Heart left ventricle (tissue), 16 donors: ENCODE measurements around the gene CHRNB4. TPM values are rescaled to one million over a fixed set of nuclear protein-coding genes. Genes with fewer than 3 reads are reported as not detected.
"Not testable (repeated sequence)": the region's sequence is repeated elsewhere in the genome, so short reads cannot be mapped to it uniquely, and the experiment has no call there.

ENCODE experiments used
- ATAC-seq, 4 donors: fragments of 200-7000 bp; cut with Tn5 transposase; one replicate each; pipeline ENCODE4 v1.9.1; 2020 to 2022; ENCODE audit warnings: moderate library complexity in 4 of 4, mild to moderate bottlenecking in 3 of 4, moderate number of reproducible peaks in 1 of 4
- DNase-seq, 5 donors: peaks; one replicate each; pipeline ENCODE4 v3.0.0-alpha.2; 2020
- H3K27ac ChIP-seq, 12 donors: fragments of 200-600 bp; sonication (generic) in 4 of 12; one replicate each; pipeline versions ENCODE4 v1.5.0 to v1.8.0; 2016 to 2022; ENCODE audit warnings: mild to moderate bottlenecking in 2 of 12
- H3K27me3 ChIP-seq, 9 donors: fragments of 200-600 bp; sonication (generic) in 2 of 9; one replicate each; pipeline versions ENCODE4 v1.5.1 to v1.8.0; 2016 to 2022; ENCODE audit warnings: mild to moderate bottlenecking in 3 of 9
- H3K36me3 ChIP-seq, 9 donors: fragments of 200-600 bp; sonication (generic) in 2 of 9; one replicate each; pipeline versions ENCODE4 v1.5.0 to v1.8.0; 2018 to 2022; ENCODE audit warnings: mild to moderate bottlenecking in 2 of 9
- H3K4me1 ChIP-seq, 12 donors: fragments of 200-600 bp; sonication (generic) in 4 of 12; one replicate each; pipeline versions ENCODE4 v1.5.0 to v1.8.0; 2016 to 2022; ENCODE audit warnings: mild to moderate bottlenecking in 3 of 12
- H3K4me3 ChIP-seq, 12 donors: fragments of 200-600 bp; sonication (generic) in 4 of 12; one replicate each; pipeline versions ENCODE4 v1.5.0 to v1.8.0; 2017 to 2022; ENCODE audit warnings: mild to moderate bottlenecking in 9 of 12, moderate library complexity in 4 of 12
- H3K9me3 ChIP-seq, 12 donors: fragments of 200-600 bp; sonication (generic) in 4 of 12; one replicate each; pipeline versions ENCODE4 v1.5.0 to v1.8.0; 2016 to 2022; ENCODE audit warnings: mild to moderate bottlenecking in 1 of 12
- CTCF ChIP-seq, 12 donors: fragments of 200-600 bp; sonication (generic) in 4 of 12; IDR thresholded peaks; one replicate each; pipeline versions ENCODE4 v1.5.0 to v1.8.0; 2018 to 2022; ENCODE audit warnings: antibody characterized with exemption in 12 of 12, mild to moderate bottlenecking in 5 of 12
- POLR2A ChIP-seq, 2 donors: fragments of 450-650 bp; IDR thresholded peaks; one replicate each; pipeline ENCODE4 v1.6.1; 2017; ENCODE audit warnings: antibody characterized with exemption in 2 of 2, mild to moderate bottlenecking in 2 of 2, moderate library complexity in 2 of 2
- WGBS, 4 donors: extraction: QIAGEN DNeasy Blood & Tissue Kit in 2 of 4; methylation state at CpG; one replicate each; pipeline versions ENCODE4 v1.1.5 to v1.1.7; 2013 to 2018; 5-methylcytosine and 5-hydroxymethylcytosine counted together
- intact Hi-C, 10 donors: fragments of 100-400 bp; cut with DNase I; formaldehyde crosslinking; loops; one replicate each; pipeline versions ENCODE4 v1.11.1 to v1.14.2; 2022
- polyA plus RNA-seq, 2 donors: library from polyadenylated mRNA; stranded (reverse); fragments of 200-250 nt; gene quantifications; one replicate each; pipeline ENCODE4 v1.2.3, GENCODE V29; 2013
- total RNA-seq, 9 donors: library from RNA; depleted of rRNA in 2 of 9; stranded (reverse); fragments of >200 nt in 2 of 9; fragmentation: NEBNext Ultra II Directional in 3 of 9; extraction: Animal tissue kit (Norgen Biotek cat#: 25700) in 3 of 9; gene quantifications; one replicate each; pipeline versions ENCODE4 v1.1.0 to v1.2.4, GENCODE V29; 2016 to 2023
- donor health status: ischemic (EF 13 %, LVEDD 7.1; RV severe dilation, severe dysfunction).
- donor health status: healthy with polysubstance abuse.
- donor health status: DM: no; HTN: yes; CAD: no.
- donor health status: DM: no; HTN: no; CAD: no.
- donor health status: ischemic (EF 25% LVEDD 6.9; RV normal size, moderate dysfunction).
- donor health status: ischemic (EF 25% LVEDD 5.7; RV mildly dilated, moderate dysfunction).
- donor health status: healthy.
- donor health status: DM: yes; HTN: yes; CAD: no.
- donor health status: ischemic (EF 35%, LVEDD 5.7; RV mildly dilated, moderate dysfunction).
- donor health status: nonischemic (EF 11% LVEDD 7.7; RV severe dilation, severe dysfunction).
- donor health status: DM: yes; HTN: yes; CAD: no.
- donor health status: PGD.
- donor health status: ischemic (EF 29% LVEDD 5.4; RV normal size, mild dysfunction).
- donor health status: nonischemic (EF 23%, LVEDD 6.1; RV moderate dilation, normal function).

The CHRNB4 gene
- total and polyA plus RNA-seq, 11 donors: 0.21 TPM; not detected in 10

GRCh38 chr15:78684657-78685056 lies 43.6 kb upstream of the CHRNB4 start:
- ATAC-seq: no peak
- Histone ChIP-seq H3K27me3 (peaks cover 0 to 4% (median 0%) of the 10 kb centered on the region in 9 donors), H3K4me1 (peaks cover 0 to 16% (median 2%) of the 10 kb centered on the region in 12 donors), H3K36me3 (no peaks in the 10 kb centered on the region), H3K27ac (no peak overlapping the region), H3K9me3 (peaks cover 0 to 3% (median 0%) of the 10 kb centered on the region in 12 donors), H3K4me3 (no peak overlapping the region)
- 92 to 100% (median 94%) methylated on average over 2 of the region's 2 CpGs for WGBS, 4 donors
- peak in 1 of 5 donors; percentile 6 for DNase-seq
- intact Hi-C loops: no loop called here
- TF ChIP-seq POLR2A (IDR thresholded peaks at IDR 0.05): no peak
- TF ChIP-seq CTCF (IDR thresholded peaks at IDR 0.05): no peak

GRCh38 chr15:78683599-78683998 lies 42.6 kb upstream of the CHRNB4 start:
- H3K27ac ChIP-seq, intact Hi-C loops, ATAC-seq, H3K36me3 ChIP-seq, H3K4me3 ChIP-seq, H3K27me3 ChIP-seq, H3K9me3 ChIP-seq: not testable (repeated sequence)
- DNase-seq: peak in 1 of 5 donors; percentile 6
- WGBS, 4 donors: 93 to 97% (median 95%) methylated on average over 8 of the region's 8 CpGs
- H3K4me1 ChIP-seq: peaks cover 0 to 16% (median 2%) of the 10 kb centered on the region in 12 donors

GRCh38 chr15:78682693-78683410 lies 41.8 kb upstream of the CHRNB4 start:
- H3K27ac ChIP-seq: no peak overlapping the region
- ATAC-seq (no peak), DNase-seq (no peak)
- peaks cover 0 to 3% (median 0%) of the 10 kb centered on the region in 12 donors for H3K9me3 ChIP-seq
- peaks cover 0 to 16% (median 2%) of the 10 kb centered on the region in 12 donors for H3K4me1 ChIP-seq
- intact Hi-C loops: no loop called here
- TF ChIP-seq POLR2A (IDR thresholded peaks at IDR 0.05) (no peak), CTCF (IDR thresholded peaks at IDR 0.05) (no peak)
- H3K27me3 ChIP-seq: no peaks in the 10 kb centered on the region
- no peak overlapping the region for H3K4me3 ChIP-seq
- whole genome bisulfite sequencing, 4 donors: 93 to 96% (median 94%) methylated on average over 7 to 12 of the region's 12 CpGs
- no peaks in the 10 kb centered on the region for H3K36me3 ChIP-seq

- Histone ChIP-seq H3K27ac (no peak overlapping the region), H3K4me3 (no peak overlapping the region), H3K27me3 (no peaks in the 10 kb centered on the region), H3K9me3 (peaks cover 0 to 3% (median 0%) of the 10 kb centered on the region in 12 donors), H3K4me1 (peaks cover 0 to 16% (median 2%) of the 10 kb centered on the region in 12 donors), H3K36me3 (no peaks in the 10 kb centered on the region)
- WGBS, 4 donors: 76 to 88% (median 81%) methylated on average over 5 of the region's 5 CpGs
- intact Hi-C loops: no loop called here
- no peak for TF ChIP-seq CTCF (IDR thresholded peaks at IDR 0.05)
- no peak for TF ChIP-seq POLR2A (IDR thresholded peaks at IDR 0.05)
- DNase-seq: no peak
- ATAC-seq: no peak
Measured at GRCh38 chr15:78682004-78682651, 41.1 kb upstream of the CHRNB4 start.
